Muscle layer of duodenum (tissue), 2 donors: ENCODE results near the gene LIPA.
"Not testable (repeated sequence)": the region's sequence is repeated elsewhere in the genome, so short reads cannot be mapped to it uniquely, and the experiment has no call there.

Experiments used
- H3K27ac ChIP-seq: one replicate; pipeline ENCODE4 v1.7.0; 2013; ENCODE audit warnings: mild to moderate bottlenecking, low read length
- H3K27me3 ChIP-seq: one replicate; pipeline ENCODE4 v1.7.0; 2013; ENCODE audit warnings: low read depth, mild to moderate bottlenecking, control low read depth, low read length
- H3K36me3 ChIP-seq, 2 donors: one replicate each; pipeline ENCODE4 v1.7.0; 2013; ENCODE audit warnings: low read length in 2 of 2, control low read depth in 1 of 2, mild to moderate bottlenecking in 1 of 2; ENCODE audit not compliant: insufficient read depth in 2 of 2, control insufficient read depth in 1 of 2
- H3K4me1 ChIP-seq, 2 donors: one replicate each; pipeline ENCODE4 v1.7.0; 2013; ENCODE audit warnings: low read length in 2 of 2, mild to moderate bottlenecking in 2 of 2, control low read depth in 1 of 2, moderate library complexity in 1 of 2; ENCODE audit not compliant: insufficient read depth in 2 of 2, control insufficient read depth in 1 of 2
- H3K4me3 ChIP-seq, 2 donors: one replicate each; pipeline ENCODE4 v1.7.0; 2013; ENCODE audit warnings: low read length in 2 of 2, low read depth in 1 of 2, mild to moderate bottlenecking in 1 of 2
- H3K9me3 ChIP-seq, 2 donors: one replicate each; pipeline ENCODE4 v1.7.0; 2013; ENCODE audit warnings: low read length in 2 of 2, control low read depth in 1 of 2, mild to moderate bottlenecking in 1 of 2; ENCODE audit not compliant: control insufficient read depth in 1 of 2
- donor health status: healthy.

The LIPA gene

GRCh38 chr10:89206402-89207180 lies 45.0 kb downstream of the LIPA start:
- no peaks in the 10 kb centered on the region for H3K9me3 ChIP-seq
- H3K27me3 ChIP-seq, result peaks cover 28% of the 10 kb centered on the region
- peaks cover 0 to 6% of the 10 kb centered on the region in 2 donors for H3K4me1 ChIP-seq
- peak overlapping the region; percentile 72 to 79 for H3K4me3 ChIP-seq
- H3K27ac ChIP-seq, result peak overlapping the region; percentile 64
- no peaks in the 10 kb centered on the region for H3K36me3 ChIP-seq

GRCh38 chr10:89204621-89205185 lies 46.9 kb downstream of the LIPA start:
- no peaks in the 10 kb centered on the region for H3K9me3 ChIP-seq
- no peaks in the 10 kb centered on the region for H3K36me3 ChIP-seq
- H3K27ac ChIP-seq, result no peak overlapping the region
- peaks cover 28% of the 10 kb centered on the region for H3K27me3 ChIP-seq
- H3K4me1 ChIP-seq, result peaks cover 0 to 6% of the 10 kb centered on the region in 2 donors
- no peak overlapping the region for H3K4me3 ChIP-seq

- H3K27ac ChIP-seq, result no peak overlapping the region
- H3K27me3 ChIP-seq, result peaks cover 23% of the 10 kb centered on the region
- H3K4me3 ChIP-seq, result no peak overlapping the region
- no peaks in the 10 kb centered on the region for H3K36me3 ChIP-seq
- peaks cover 0 to 6% of the 10 kb centered on the region in 2 donors for H3K4me1 ChIP-seq
- no peaks in the 10 kb centered on the region for H3K9me3 ChIP-seq
Measured at GRCh38 chr10:89203237-89203636, 48.3 kb downstream of the LIPA start.

- Histone ChIP-seq H3K27ac (no peak overlapping the region), H3K36me3 (no peaks in the 10 kb centered on the region), H3K27me3 (peaks cover 12% of the 10 kb centered on the region), H3K4me3 (no peak overlapping the region), H3K4me1 (peaks cover 0 to 6% of the 10 kb centered on the region in 2 donors), H3K9me3 (no peaks in the 10 kb centered on the region)
Measured at GRCh38 chr10:89202033-89202425, 49.5 kb downstream of the LIPA start.

GRCh38 chr10:89201345-89202032 lies 50.1 kb downstream of the LIPA start:
- no peak overlapping the region for H3K27ac ChIP-seq

GRCh38 chr10:89197473-89197872 lies 54.1 kb downstream of the LIPA start:
- H3K36me3 ChIP-seq, result no peaks in the 10 kb centered on the region
- no peaks in the 10 kb centered on the region for H3K9me3 ChIP-seq
- H3K4me1 ChIP-seq, result no peaks in the 10 kb centered on the region

More at GRCh38 chr10:89201345-89202032, 50.1 kb downstream of the LIPA start:
- Histone ChIP-seq H3K27me3 (peaks cover 6% of the 10 kb centered on the region), H3K9me3 (no peaks in the 10 kb centered on the region), H3K4me1 (peaks cover 0 to 1% of the 10 kb centered on the region in 2 donors), H3K36me3 (no peaks in the 10 kb centered on the region), H3K4me3 (no peak overlapping the region)

GRCh38 chr10:89191301-89191700 lies 60.3 kb downstream of the LIPA start:
- H3K9me3 ChIP-seq, H3K4me3 ChIP-seq, H3K4me1 ChIP-seq, H3K27me3 ChIP-seq, H3K36me3 ChIP-seq, H3K27ac ChIP-seq: not testable (repeated sequence)

More at GRCh38 chr10:89197473-89197872, 54.1 kb downstream of the LIPA start:
- H3K27ac ChIP-seq, result no peak overlapping the region
- H3K4me3 ChIP-seq, result no peak overlapping the region
- no peaks in the 10 kb centered on the region for H3K27me3 ChIP-seq

- no peaks in the 10 kb centered on the region for H3K27me3 ChIP-seq
- H3K4me3 ChIP-seq, result no peak overlapping the region
- H3K9me3 ChIP-seq, result no peaks in the 10 kb centered on the region
- no peaks in the 10 kb centered on the region for H3K36me3 ChIP-seq
- peaks cover 0 to 4% of the 10 kb centered on the region in 2 donors for H3K4me1 ChIP-seq
- no peak overlapping the region for H3K27ac ChIP-seq
Measured at GRCh38 chr10:89189211-89189734, 62.3 kb downstream of the LIPA start.

- no peak overlapping the region for H3K27ac ChIP-seq
- no peaks in the 10 kb centered on the region for H3K36me3 ChIP-seq
Measured at GRCh38 chr10:89185658-89186057, 65.9 kb downstream of the LIPA start.

GRCh38 chr10:89184638-89185037 lies 66.9 kb downstream of the LIPA start:
- Histone ChIP-seq H3K27ac (no peak overlapping the region), H3K27me3 (no peaks in the 10 kb centered on the region), H3K9me3 (peaks cover 0 to 10% of the 10 kb centered on the region in 2 donors), H3K36me3 (no peaks in the 10 kb centered on the region), H3K4me3 (no peak overlapping the region), H3K4me1 (peaks cover 0 to 4% of the 10 kb centered on the region in 2 donors)

More at GRCh38 chr10:89185658-89186057, 65.9 kb downstream of the LIPA start:
- Histone ChIP-seq H3K9me3 (peaks cover 0 to 4% of the 10 kb centered on the region in 2 donors), H3K4me3 (no peak overlapping the region), H3K27me3 (no peaks in the 10 kb centered on the region), H3K4me1 (peaks cover 0 to 4% of the 10 kb centered on the region in 2 donors)

GRCh38 chr10:89183571-89183970 lies 68.0 kb downstream of the LIPA start:
- Histone ChIP-seq H3K4me1 (peaks cover 0 to 4% of the 10 kb centered on the region in 2 donors), H3K27me3 (no peaks in the 10 kb centered on the region), H3K27ac (no peak overlapping the region), H3K4me3 (no peak overlapping the region), H3K36me3 (no peaks in the 10 kb centered on the region), H3K9me3 (peaks cover 0 to 10% of the 10 kb centered on the region in 2 donors)
